Activated naive CD8-positive, alpha-beta T cell treated with anti-CD3 and anti-CD28 coated beads for 36 hours (primary cell): ENCODE measurements around the gene SNRK. TPM values are rescaled to one million over a fixed set of nuclear protein-coding genes. Genes with fewer than 3 reads are reported as not detected.

Experiments
- DNase-seq: peaks from one replicate; pipeline ENCODE4 v3.0.0; 2021
- H3K27ac Mint-ChIP-seq: one replicate; pipeline ENCODE4 v1.8.0; 2022; ENCODE audit warnings: mild to moderate bottlenecking, moderate library complexity, mixed read lengths
- H3K27me3 Mint-ChIP-seq: one replicate; pipeline ENCODE4 v1.8.0; 2022; ENCODE audit warnings: mild to moderate bottlenecking, mixed read lengths
- H3K36me3 Mint-ChIP-seq: one replicate; pipeline ENCODE4 v1.8.0; 2021; ENCODE audit warnings: mild to moderate bottlenecking, mixed read lengths
- H3K4me1 Mint-ChIP-seq: one replicate; pipeline ENCODE4 v1.8.0; 2021; ENCODE audit warnings: mixed read lengths
- H3K4me3 Mint-ChIP-seq: one replicate; pipeline ENCODE4 v1.8.0; 2022; ENCODE audit warnings: mild to moderate bottlenecking, moderate library complexity, mixed read lengths
- H3K9me3 Mint-ChIP-seq: one replicate; pipeline ENCODE4 v1.8.0; 2022; ENCODE audit warnings: mixed read lengths
- total RNA-seq, 2 experiments: library from RNA; stranded (reverse); gene quantifications; one replicate each; pipeline ENCODE4 v1.2.3, GENCODE V29; 2021

The SNRK gene
- total RNA-seq, 2 experiments from 2014 or later = 26.8 to 29.3 TPM

GRCh38 chr3:43256714-43257461 lies 29.5 kb upstream of the SNRK start:
- Mint-ChIP-seq H3K9me3 (no peaks in the 10 kb centered on the region), H3K27me3 (no peaks in the 10 kb centered on the region), H3K36me3 (no peaks in the 10 kb centered on the region), H3K4me3 (no peak overlapping the region), H3K27ac (no peak overlapping the region), H3K4me1 (peaks cover 16% of the 10 kb centered on the region)
- no peak for DNase-seq

GRCh38 chr3:43257850-43258249 lies 28.5 kb upstream of the SNRK start:
- Mint-ChIP-seq H3K36me3 (no peaks in the 10 kb centered on the region), H3K9me3 (no peaks in the 10 kb centered on the region), H3K27ac (no peak overlapping the region), H3K27me3 (no peaks in the 10 kb centered on the region), H3K4me1 (peaks cover 21% of the 10 kb centered on the region), H3K4me3 (no peak overlapping the region)
- no peak for DNase-seq

GRCh38 chr3:43259626-43260025 lies 26.7 kb upstream of the SNRK start:
- no peaks in the 10 kb centered on the region for H3K27me3 Mint-ChIP-seq
- no peaks in the 10 kb centered on the region for H3K9me3 Mint-ChIP-seq
- H3K4me1 Mint-ChIP-seq = peaks cover 21% of the 10 kb centered on the region
- DNase-seq = no peak
- H3K27ac Mint-ChIP-seq = no peak overlapping the region
- H3K36me3 Mint-ChIP-seq = no peaks in the 10 kb centered on the region
- no peak overlapping the region for H3K4me3 Mint-ChIP-seq

- H3K4me3 Mint-ChIP-seq = no peak overlapping the region
- no peaks in the 10 kb centered on the region for H3K9me3 Mint-ChIP-seq
- H3K27ac Mint-ChIP-seq = no peak overlapping the region
- no peak for DNase-seq
- H3K27me3 Mint-ChIP-seq = no peaks in the 10 kb centered on the region
- peaks cover 21% of the 10 kb centered on the region for H3K4me1 Mint-ChIP-seq
- H3K36me3 Mint-ChIP-seq = no peaks in the 10 kb centered on the region
Observed at GRCh38 chr3:43260412-43260811, 25.9 kb upstream of the SNRK start.

GRCh38 chr3:43262194-43262593 lies 24.1 kb upstream of the SNRK start:
- Mint-ChIP-seq H3K27ac (peak overlapping the region; percentile 2), H3K36me3 (no peaks in the 10 kb centered on the region), H3K4me3 (no peak overlapping the region), H3K27me3 (no peaks in the 10 kb centered on the region), H3K4me1 (peaks cover 22% of the 10 kb centered on the region), H3K9me3 (no peaks in the 10 kb centered on the region)
- no peak for DNase-seq

GRCh38 chr3:43266451-43266850 lies 19.9 kb upstream of the SNRK start:
- DNase-seq = no peak
- peaks cover 17% of the 10 kb centered on the region for H3K4me1 Mint-ChIP-seq
- H3K27me3 Mint-ChIP-seq = no peaks in the 10 kb centered on the region
- no peak overlapping the region for H3K4me3 Mint-ChIP-seq
- no peaks in the 10 kb centered on the region for H3K36me3 Mint-ChIP-seq
- no peaks in the 10 kb centered on the region for H3K9me3 Mint-ChIP-seq
- no peak overlapping the region for H3K27ac Mint-ChIP-seq

- no peak overlapping the region for H3K4me3 Mint-ChIP-seq
- no peaks in the 10 kb centered on the region for H3K9me3 Mint-ChIP-seq
- no peak overlapping the region for H3K27ac Mint-ChIP-seq
- H3K36me3 Mint-ChIP-seq = no peaks in the 10 kb centered on the region
- no peak for DNase-seq
- H3K4me1 Mint-ChIP-seq = peaks cover 17% of the 10 kb centered on the region
- no peaks in the 10 kb centered on the region for H3K27me3 Mint-ChIP-seq
Observed at GRCh38 chr3:43266995-43267394, 19.3 kb upstream of the SNRK start.

GRCh38 chr3:43268636-43269035 lies 17.7 kb upstream of the SNRK start:
- Mint-ChIP-seq H3K36me3 (no peaks in the 10 kb centered on the region), H3K27me3 (no peaks in the 10 kb centered on the region)
- no peak for DNase-seq

GRCh38 chr3:43270078-43270477 lies 16.3 kb upstream of the SNRK start:
- H3K27ac Mint-ChIP-seq = no peak overlapping the region

More at GRCh38 chr3:43268636-43269035, 17.7 kb upstream of the SNRK start:
- H3K4me3 Mint-ChIP-seq = no peak overlapping the region
- H3K9me3 Mint-ChIP-seq = no peaks in the 10 kb centered on the region
- H3K4me1 Mint-ChIP-seq = peaks cover 12% of the 10 kb centered on the region
- no peak overlapping the region for H3K27ac Mint-ChIP-seq

GRCh38 chr3:43273416-43273815 lies 12.9 kb upstream of the SNRK start:
- no peak for DNase-seq
- Mint-ChIP-seq H3K4me1 (peaks cover 9% of the 10 kb centered on the region), H3K4me3 (no peak overlapping the region), H3K36me3 (no peaks in the 10 kb centered on the region), H3K27ac (no peak overlapping the region), H3K9me3 (no peaks in the 10 kb centered on the region), H3K27me3 (no peaks in the 10 kb centered on the region)

More at GRCh38 chr3:43270078-43270477, 16.3 kb upstream of the SNRK start:
- H3K27me3 Mint-ChIP-seq = no peaks in the 10 kb centered on the region
- no peak for DNase-seq
- no peaks in the 10 kb centered on the region for H3K9me3 Mint-ChIP-seq
- H3K4me1 Mint-ChIP-seq = peaks cover 12% of the 10 kb centered on the region
- H3K4me3 Mint-ChIP-seq = no peak overlapping the region
- H3K36me3 Mint-ChIP-seq = no peaks in the 10 kb centered on the region

GRCh38 chr3:43279082-43279481 lies 7.3 kb upstream of the SNRK start:
- no peak overlapping the region for H3K27ac Mint-ChIP-seq
- peaks cover 18% of the 10 kb centered on the region for H3K4me1 Mint-ChIP-seq
- no peak overlapping the region for H3K4me3 Mint-ChIP-seq
- no peak for DNase-seq
- H3K9me3 Mint-ChIP-seq = no peaks in the 10 kb centered on the region
- no peaks in the 10 kb centered on the region for H3K36me3 Mint-ChIP-seq
- no peaks in the 10 kb centered on the region for H3K27me3 Mint-ChIP-seq

- no peak for DNase-seq
- Mint-ChIP-seq H3K4me1 (peaks cover 18% of the 10 kb centered on the region), H3K36me3 (no peaks in the 10 kb centered on the region), H3K27me3 (no peaks in the 10 kb centered on the region), H3K4me3 (no peak overlapping the region), H3K27ac (no peak overlapping the region), H3K9me3 (no peaks in the 10 kb centered on the region)
Observed at GRCh38 chr3:43279532-43279931, 6.8 kb upstream of the SNRK start.

- Mint-ChIP-seq H3K4me3 (no peak overlapping the region), H3K27ac (no peak overlapping the region), H3K4me1 (peaks cover 21% of the 10 kb centered on the region), H3K36me3 (no peaks in the 10 kb centered on the region), H3K9me3 (no peaks in the 10 kb centered on the region), H3K27me3 (no peaks in the 10 kb centered on the region)
- DNase-seq = no peak
Observed at GRCh38 chr3:43281020-43281419, 5.3 kb upstream of the SNRK start.

- no peak overlapping the region for H3K4me3 Mint-ChIP-seq
- H3K36me3 Mint-ChIP-seq = peaks cover 4% of the 10 kb centered on the region
- H3K27me3 Mint-ChIP-seq = no peaks in the 10 kb centered on the region
- H3K27ac Mint-ChIP-seq = no peak overlapping the region
- no peaks in the 10 kb centered on the region for H3K9me3 Mint-ChIP-seq
- DNase-seq = no peak
- H3K4me1 Mint-ChIP-seq = peaks cover 26% of the 10 kb centered on the region
Observed at GRCh38 chr3:43284171-43284570, 2.2 kb upstream of the SNRK start.

GRCh38 chr3:43285644-43286043 lies 696 bp upstream of the SNRK start:
- H3K27me3 Mint-ChIP-seq = no peaks in the 10 kb centered on the region
- peak overlapping the region; percentile 90 for H3K4me3 Mint-ChIP-seq
- DNase-seq = no peak
- H3K27ac Mint-ChIP-seq = peak overlapping the region; percentile 97
- H3K36me3 Mint-ChIP-seq = peaks cover 15% of the 10 kb centered on the region
- peaks cover 36% of the 10 kb centered on the region for H3K4me1 Mint-ChIP-seq
- no peaks in the 10 kb centered on the region for H3K9me3 Mint-ChIP-seq

GRCh38 chr3:43286841-43287499 lies 630 bp downstream of the SNRK start:
- H3K27me3 Mint-ChIP-seq = no peaks in the 10 kb centered on the region
- H3K4me1 Mint-ChIP-seq = peaks cover 45% of the 10 kb centered on the region
- peak; percentile 42 for DNase-seq
- peak overlapping the region; percentile 88 for H3K4me3 Mint-ChIP-seq
- H3K27ac Mint-ChIP-seq = peak overlapping the region; percentile 90
- H3K36me3 Mint-ChIP-seq = peaks cover 17% of the 10 kb centered on the region
- no peaks in the 10 kb centered on the region for H3K9me3 Mint-ChIP-seq
